Measurements from ENCODE around the gene CPLANE2.
A peak's percentile ranks its signal among the peaks of the same experiment; 100 is the strongest.
"Not testable (repeated sequence)": the region's sequence is repeated elsewhere in the genome, so short reads cannot be mapped to it uniquely, and the experiment has no call there.

CPLANE2 gene

GRCh38 chr1:16249596-16250241 lies 12.7 kb upstream of the CPLANE2 start:
- no peak for DNase-seq (ENCODE audit: extremely low read depth in 1 of 2, low read depth in 1 of 2)

GRCh38 chr1:16248603-16249516 lies 11.9 kb upstream of the CPLANE2 start:
- no peak for DNase-seq (ENCODE audit: extremely low read depth in 1 of 2, low read depth in 1 of 2)

GRCh38 chr1:16248007-16248436 lies 11.0 kb upstream of the CPLANE2 start:
- no peak for DNase-seq (ENCODE audit: extremely low read depth in 1 of 2, low read depth in 1 of 2)

- DNase-seq (ENCODE audit: extremely low read depth in 1 of 2, low read depth in 1 of 2) = no peak
Measured at GRCh38 chr1:16247441-16247840, 10.5 kb upstream of the CPLANE2 start.

GRCh38 chr1:16246961-16247360 lies 10.0 kb upstream of the CPLANE2 start:
- no peak for DNase-seq (ENCODE audit: extremely low read depth in 1 of 2, low read depth in 1 of 2)

GRCh38 chr1:16246239-16246638 lies 9.3 kb upstream of the CPLANE2 start:
- not testable (repeated sequence) for DNase-seq (ENCODE audit: extremely low read depth in 1 of 2, low read depth in 1 of 2)

- no peak for DNase-seq (ENCODE audit: extremely low read depth in 1 of 2, low read depth in 1 of 2)
Measured at GRCh38 chr1:16245476-16246196, 8.7 kb upstream of the CPLANE2 start.

- no peak for DNase-seq (ENCODE audit: extremely low read depth in 1 of 2, low read depth in 1 of 2)
Measured at GRCh38 chr1:16244650-16245285, 7.8 kb upstream of the CPLANE2 start.

GRCh38 chr1:16243936-16244649 lies 7.1 kb upstream of the CPLANE2 start:
- peak; percentile 27 to 40 for DNase-seq (ENCODE audit: extremely low read depth in 1 of 2, low read depth in 1 of 2)

GRCh38 chr1:16243215-16243610 lies 6.2 kb upstream of the CPLANE2 start:
- no peak for DNase-seq (ENCODE audit: extremely low read depth in 1 of 2, low read depth in 1 of 2)

GRCh38 chr1:16242556-16243214 lies 5.7 kb upstream of the CPLANE2 start:
- DNase-seq (ENCODE audit: extremely low read depth in 1 of 2, low read depth in 1 of 2) = no peak

GRCh38 chr1:16241221-16241708 lies 4.3 kb upstream of the CPLANE2 start:
- no peak for DNase-seq (ENCODE audit: extremely low read depth in 1 of 2, low read depth in 1 of 2)

- no peak for DNase-seq (ENCODE audit: extremely low read depth in 1 of 2, low read depth in 1 of 2)
Measured at GRCh38 chr1:16239972-16240491, 3.0 kb upstream of the CPLANE2 start.

- no peak for DNase-seq (ENCODE audit: extremely low read depth in 1 of 2, low read depth in 1 of 2)
Measured at GRCh38 chr1:16237343-16237830, 404 bp upstream of the CPLANE2 start.

GRCh38 chr1:16235944-16236510 lies 956 bp downstream of the CPLANE2 start:
- DNase-seq (ENCODE audit: extremely low read depth in 1 of 2, low read depth in 1 of 2) = no peak

- no peak for DNase-seq (ENCODE audit: extremely low read depth in 1 of 2, low read depth in 1 of 2)
Measured at GRCh38 chr1:16235347-16235746, 1.6 kb downstream of the CPLANE2 start.

GRCh38 chr1:16233431-16233830 lies 3.6 kb downstream of the CPLANE2 start:
- no peak for DNase-seq (ENCODE audit: extremely low read depth in 1 of 2, low read depth in 1 of 2)

GRCh38 chr1:16232316-16232710 lies 4.7 kb downstream of the CPLANE2 start:
- no peak for DNase-seq (ENCODE audit: extremely low read depth in 1 of 2, low read depth in 1 of 2)
